IPS-20b (cell line): Measurements from ENCODE around the gene OTUD6A.
"Not testable (repeated sequence)": the region's sequence is repeated elsewhere in the genome, so short reads cannot be mapped to it uniquely, and the experiment has no call there.

Experiments
- H3K27ac ChIP-seq: one replicate; pipeline ENCODE4 v1.5.1; 2013; ENCODE audit warnings: low read length
- H3K27me3 ChIP-seq: 2 replicates; pipeline ENCODE4 v1.6.1; 2013; ENCODE audit warnings: mild to moderate bottlenecking, low read length, inconsistent platforms; ENCODE audit not compliant: insufficient read depth
- H3K36me3 ChIP-seq: 2 replicates; pipeline ENCODE4 v1.6.1; 2013; ENCODE audit warnings: low read depth, mild to moderate bottlenecking, inconsistent platforms, low read length, moderate library complexity; ENCODE audit not compliant: insufficient read depth
- H3K4me1 ChIP-seq: 2 replicates; pipeline ENCODE4 v1.6.1; 2013; ENCODE audit warnings: mild to moderate bottlenecking, control low read depth, inconsistent platforms, low read length, moderate library complexity; ENCODE audit not compliant: insufficient read depth
- H3K4me3 ChIP-seq: 2 replicates; pipeline ENCODE4 v1.5.1; 2013; ENCODE audit warnings: mild to moderate bottlenecking, low read length, inconsistent platforms
- H3K9ac ChIP-seq: 2 replicates; pipeline ENCODE4 v1.6.1; 2013; ENCODE audit warnings: low read depth, mild to moderate bottlenecking, inconsistent platforms, low read length, moderate library complexity
- H3K9me3 ChIP-seq: 2 replicates; pipeline ENCODE4 v1.6.1; 2013; ENCODE audit warnings: mild to moderate bottlenecking, low read depth, low read length, inconsistent platforms; ENCODE audit not compliant: insufficient read depth

OTUD6A gene

DNA sequence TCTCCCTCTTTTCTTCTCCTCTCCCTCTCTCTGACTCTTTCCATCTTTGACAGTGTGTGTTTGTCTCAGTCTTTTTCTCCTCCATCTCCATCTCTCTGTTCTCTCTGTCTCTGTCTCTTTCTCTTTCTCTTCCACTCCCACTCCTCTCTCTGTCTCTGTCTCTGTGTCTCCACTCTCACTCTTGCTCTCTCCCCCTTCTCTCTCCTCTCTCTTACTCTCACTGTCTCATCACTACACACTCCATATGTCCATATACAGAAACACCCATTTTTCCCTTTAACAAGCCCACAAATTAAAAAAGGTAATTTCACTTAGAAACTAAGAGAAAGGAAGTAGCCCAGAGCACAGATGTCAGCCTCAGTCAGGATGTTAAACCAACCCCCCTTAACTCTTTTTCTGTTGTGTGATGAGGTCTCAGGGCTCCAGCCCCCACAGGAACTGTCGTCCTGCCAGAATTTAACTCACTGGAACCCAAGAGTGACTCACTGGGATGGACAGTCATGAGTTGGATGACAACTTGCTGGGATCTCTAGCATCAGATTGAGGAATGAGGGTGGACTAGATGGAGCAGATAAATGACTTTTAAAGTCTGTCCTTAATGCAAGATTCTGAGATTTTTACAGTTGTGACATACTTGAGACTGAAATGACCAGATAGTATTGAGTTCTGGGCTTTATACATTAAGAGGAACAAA, 27.5 kb downstream of the OTUD6A start:
- Histone ChIP-seq H3K36me3 (no peaks in the 10 kb centered on the region), H3K9me3 (no peaks in the 10 kb centered on the region), H3K27ac (no peak overlapping the region), H3K4me1 (no peaks in the 10 kb centered on the region), H3K4me3 (no peak overlapping the region), H3K27me3 (no peaks in the 10 kb centered on the region), H3K9ac (no peak overlapping the region)

DNA sequence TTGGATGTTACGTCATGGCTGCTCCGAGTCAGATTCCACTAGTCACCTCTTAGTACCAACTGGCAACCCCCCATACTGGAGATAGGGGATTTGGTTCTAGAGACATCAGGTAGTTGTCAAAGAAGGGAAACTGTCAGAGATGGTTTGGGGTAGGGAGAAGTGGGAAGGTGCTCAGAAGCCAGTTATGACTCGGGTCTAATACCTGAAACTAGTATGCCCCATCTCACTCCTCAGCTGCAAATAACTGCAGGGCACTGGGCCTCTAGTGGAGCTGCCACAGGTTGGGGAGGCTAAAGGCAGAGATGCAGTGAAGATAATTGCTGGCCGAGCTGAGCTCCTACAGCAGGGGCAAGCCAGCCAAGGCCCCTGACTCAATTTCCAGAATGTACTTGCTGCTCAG, 30.0 kb downstream of the OTUD6A start:
- H3K4me1 ChIP-seq, result no peaks in the 10 kb centered on the region
- H3K4me3 ChIP-seq, result no peak overlapping the region
- no peak overlapping the region for H3K27ac ChIP-seq
- H3K9ac ChIP-seq, result no peak overlapping the region
- no peaks in the 10 kb centered on the region for H3K36me3 ChIP-seq
- H3K9me3 ChIP-seq, result no peaks in the 10 kb centered on the region
- H3K27me3 ChIP-seq, result no peaks in the 10 kb centered on the region

DNA sequence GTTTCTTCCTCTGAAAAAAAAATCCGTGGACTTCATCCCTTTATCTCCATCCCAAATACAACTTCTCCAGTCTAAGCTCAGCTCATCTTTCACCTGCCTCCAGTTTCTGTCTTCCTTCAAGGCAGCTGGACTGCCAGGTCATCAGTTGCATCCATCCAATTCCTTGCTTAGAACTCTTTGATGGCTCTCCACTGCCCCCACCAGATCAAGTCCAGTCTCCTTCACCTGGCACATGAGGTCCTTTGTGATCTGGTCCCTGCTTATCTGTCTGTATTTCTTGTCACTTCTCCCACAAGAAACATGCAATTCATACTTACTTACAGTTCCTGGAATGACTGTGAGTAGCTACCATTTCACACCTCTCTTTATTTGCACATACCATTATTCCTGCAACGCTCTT, 33.8 kb downstream of the OTUD6A start:
- H3K27me3 ChIP-seq, result no peaks in the 10 kb centered on the region

DNA sequence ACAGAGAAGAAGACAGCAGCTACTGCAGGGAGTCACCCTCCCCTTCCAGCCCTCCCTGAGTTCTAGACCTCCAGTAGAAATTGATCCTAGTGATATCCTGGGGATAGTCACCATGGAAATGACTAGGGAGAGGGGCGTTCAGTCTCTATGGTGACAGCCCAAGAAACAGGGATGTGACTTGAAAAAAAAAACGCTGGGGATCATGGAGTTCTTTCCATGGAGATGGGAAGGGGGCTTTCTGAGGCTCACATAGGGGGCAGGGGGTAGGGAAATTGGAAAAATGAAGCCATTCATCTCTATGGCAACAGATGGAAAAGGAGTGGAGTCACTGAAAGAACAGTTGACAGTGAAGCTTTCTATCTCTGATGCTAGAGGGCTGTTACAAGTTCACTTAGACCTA, 43.0 kb downstream of the OTUD6A start:
- Histone ChIP-seq H3K36me3 (no peaks in the 10 kb centered on the region), H3K4me3 (no peak overlapping the region)

More for the DNA sequence above, 33.8 kb downstream of the OTUD6A start:
- no peaks in the 10 kb centered on the region for H3K36me3 ChIP-seq
- H3K27ac ChIP-seq, result no peak overlapping the region
- H3K4me3 ChIP-seq, result no peak overlapping the region
- H3K4me1 ChIP-seq, result no peaks in the 10 kb centered on the region
- no peak overlapping the region for H3K9ac ChIP-seq
- H3K9me3 ChIP-seq, result no peaks in the 10 kb centered on the region

DNA sequence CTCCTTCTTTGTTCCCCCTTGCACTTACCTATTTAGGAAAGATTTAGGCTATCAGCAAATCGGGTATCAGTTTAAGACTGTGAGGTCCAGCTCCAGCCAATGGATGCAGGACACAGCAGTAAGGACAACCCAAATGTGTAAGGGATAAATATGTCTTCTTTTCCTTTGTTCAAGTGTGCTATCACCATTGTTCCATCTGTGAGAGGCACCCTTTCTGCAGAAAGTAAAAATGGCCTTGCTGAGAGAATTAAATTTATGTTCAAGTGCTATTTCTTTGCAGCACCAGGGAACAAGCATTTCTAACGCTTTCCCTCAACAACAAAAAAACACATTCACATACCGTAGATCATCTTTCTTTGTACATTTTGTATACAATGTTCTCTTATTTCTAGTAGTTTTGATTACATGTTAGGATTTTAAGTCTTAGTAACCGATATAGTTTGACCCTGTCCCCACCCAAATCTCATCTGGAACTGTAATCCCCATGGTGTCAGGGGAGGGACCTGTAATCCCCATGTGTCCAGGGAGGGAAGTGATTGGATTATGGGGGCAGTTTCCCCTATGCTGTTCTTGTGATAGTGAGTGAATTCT, 49.3 kb downstream of the OTUD6A start:
- not testable (repeated sequence) for H3K4me3 ChIP-seq, H3K27ac ChIP-seq, H3K27me3 ChIP-seq, H3K36me3 ChIP-seq, H3K4me1 ChIP-seq, H3K9ac ChIP-seq
- H3K9me3 ChIP-seq, result peaks cover 13% of the 10 kb centered on the region; the same call in 1 of the 2 replicates

More for the DNA sequence above, 43.0 kb downstream of the OTUD6A start:
- Histone ChIP-seq H3K27ac (no peak overlapping the region), H3K4me1 (no peaks in the 10 kb centered on the region), H3K9me3 (no peaks in the 10 kb centered on the region), H3K9ac (no peak overlapping the region), H3K27me3 (no peaks in the 10 kb centered on the region)
